GM19438 (cell line): ENCODE measurements around the gene FAM111A.
A peak's percentile ranks its signal among the peaks of the same experiment; 100 is the strongest.
"Not testable (repeated sequence)": the region's sequence is repeated elsewhere in the genome, so short reads cannot be mapped to it uniquely, and the experiment has no call there.

Experiments
- ATAC-seq: cut with Tn5 transposase; IDR thresholded peaks from one replicate; pipeline ENCODE4 v1.9.1; 2021; ENCODE audit warnings: low read depth; ENCODE audit not compliant: unreplicated experiment

FAM111A gene

GRCh38 chr11:59142530-59143507 lies at the start of gene FAM111A:
Gene FAM111A (plus strand): TSS chr11:59142856. CDS start chr11:59148873, 6,017 bp downstream.
- peak; percentile 78 for ATAC-seq

- ATAC-seq, result not testable (repeated sequence)
These were observed 49.1 kb upstream of the FAM111A start for GRCh38 chr11:59093576-59093975.

GRCh38 chr11:59095225-59095624 lies 47.4 kb upstream of the FAM111A start:
- peak; percentile 74 for ATAC-seq

- ATAC-seq, result not testable (repeated sequence)
These were observed 46.6 kb upstream of the FAM111A start for GRCh38 chr11:59095972-59096575.

GRCh38 chr11:59097113-59097708 lies 45.4 kb upstream of the FAM111A start:
- ATAC-seq, result no peak

GRCh38 chr11:59097938-59098337 lies 44.7 kb upstream of the FAM111A start:
- not testable (repeated sequence) for ATAC-seq

- ATAC-seq, result peak; percentile 69
These were observed 40.3 kb upstream of the FAM111A start for GRCh38 chr11:59102259-59102765.

GRCh38 chr11:59106363-59107336 lies 36.0 kb upstream of the FAM111A start, which contains the start of gene FAM111B:
Gene FAM111B (plus strand): TSS chr11:59107237. CDS start chr11:59109626, 2,389 bp downstream.
- ATAC-seq, result peak; percentile 59

GRCh38 chr11:59107721-59108120 lies 34.9 kb upstream of the FAM111A start:
- ATAC-seq, result peak; percentile 32

GRCh38 chr11:59112494-59112893 lies 30.2 kb upstream of the FAM111A start:
- ATAC-seq, result no peak

GRCh38 chr11:59114344-59114743 lies 28.3 kb upstream of the FAM111A start:
- no peak for ATAC-seq

GRCh38 chr11:59115553-59115952 lies 27.1 kb upstream of the FAM111A start:
- ATAC-seq, result no peak

GRCh38 chr11:59117774-59118173 lies 24.9 kb upstream of the FAM111A start:
- no peak for ATAC-seq

- ATAC-seq, result no peak
These were observed 22.8 kb upstream of the FAM111A start for GRCh38 chr11:59119826-59120225.

- peak; percentile 98 for ATAC-seq
These were observed 6.8 kb upstream of the FAM111A start for GRCh38 chr11:59135648-59136461.

- ATAC-seq, result not testable (repeated sequence)
These were observed 6.1 kb upstream of the FAM111A start for GRCh38 chr11:59136551-59136950.

GRCh38 chr11:59137190-59137589 lies 5.5 kb upstream of the FAM111A start:
- ATAC-seq, result no peak

- no peak for ATAC-seq
These were observed 4.0 kb upstream of the FAM111A start for GRCh38 chr11:59138643-59139042.

- no peak for ATAC-seq
These were observed 1.5 kb upstream of the FAM111A start for GRCh38 chr11:59141191-59141590.
